ENCODE results near the gene QPCTL. TPM values are rescaled to one million over a fixed set of nuclear protein-coding genes. Genes with fewer than 3 reads are reported as not detected.
"Not testable (repeated sequence)": the region's sequence is repeated elsewhere in the genome, so short reads cannot be mapped to it uniquely, and the experiment has no call there.

The QPCTL gene
- total RNA-seq, 1 donor from 2014 or later, result 21.8 TPM

DNA sequence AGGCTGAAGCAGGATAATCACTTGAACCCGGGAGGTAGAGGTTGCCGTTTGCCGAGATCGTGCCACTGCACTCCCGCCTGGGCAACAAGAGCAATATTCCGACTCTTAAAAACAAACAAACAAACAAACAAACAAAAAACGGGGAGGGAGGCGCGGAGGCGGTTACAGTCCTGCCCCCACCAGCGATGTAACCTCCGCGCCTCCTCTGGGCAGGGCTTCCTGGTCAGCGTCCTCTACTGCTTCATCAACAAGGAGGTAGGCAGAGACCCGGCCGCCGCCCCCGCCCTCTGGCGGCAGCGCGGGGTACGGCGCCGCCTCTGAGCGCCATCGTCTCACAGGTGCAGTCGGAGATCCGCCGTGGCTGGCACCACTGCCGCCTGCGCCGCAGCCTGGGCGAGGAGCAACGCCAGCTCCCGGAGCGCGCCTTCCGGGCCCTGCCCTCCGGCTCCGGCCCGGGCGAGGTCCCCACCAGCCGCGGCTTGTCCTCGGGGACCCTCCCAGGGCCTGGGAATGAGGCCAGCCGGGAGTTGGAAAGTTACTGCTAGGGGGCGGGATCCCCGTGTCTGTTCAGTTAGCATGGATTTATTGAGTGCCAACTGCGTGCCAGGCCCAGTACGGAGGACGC, 11.0 kb upstream of the QPCTL start:
- Histone ChIP-seq H3K27ac (ENCODE audit: low read depth, low read length) (no peak overlapping the region), H3K9me3 (ENCODE audit: insufficient read depth, low read depth, low read length) (no peaks in the 10 kb centered on the region), H4K20me1 (ENCODE audit: insufficient read depth, low read length) (no peaks in the 10 kb centered on the region), H3K36me3 (ENCODE audit: insufficient read depth, low read length) (peaks cover 2% of the 10 kb centered on the region), H2AFZ (ENCODE audit: low read depth, low read length) (peak overlapping the region; percentile 69), H3K27me3 (ENCODE audit: insufficient read depth, low read length) (peaks cover 9% of the 10 kb centered on the region), H3K79me2 (ENCODE audit: insufficient read depth, low read length) (no peaks in the 10 kb centered on the region), H3K4me2 (ENCODE audit: low read length) (peak overlapping the region; percentile 89), H3K4me1 (ENCODE audit: insufficient read depth, low read length) (peaks cover 8% of the 10 kb centered on the region), H3K9ac (ENCODE audit: low read length) (peak overlapping the region; percentile 40), H3K4me3 (ENCODE audit: insufficient read depth, low read depth, low read length) (peak overlapping the region; percentile 17)
- TF ChIP-seq, protein P1, sequence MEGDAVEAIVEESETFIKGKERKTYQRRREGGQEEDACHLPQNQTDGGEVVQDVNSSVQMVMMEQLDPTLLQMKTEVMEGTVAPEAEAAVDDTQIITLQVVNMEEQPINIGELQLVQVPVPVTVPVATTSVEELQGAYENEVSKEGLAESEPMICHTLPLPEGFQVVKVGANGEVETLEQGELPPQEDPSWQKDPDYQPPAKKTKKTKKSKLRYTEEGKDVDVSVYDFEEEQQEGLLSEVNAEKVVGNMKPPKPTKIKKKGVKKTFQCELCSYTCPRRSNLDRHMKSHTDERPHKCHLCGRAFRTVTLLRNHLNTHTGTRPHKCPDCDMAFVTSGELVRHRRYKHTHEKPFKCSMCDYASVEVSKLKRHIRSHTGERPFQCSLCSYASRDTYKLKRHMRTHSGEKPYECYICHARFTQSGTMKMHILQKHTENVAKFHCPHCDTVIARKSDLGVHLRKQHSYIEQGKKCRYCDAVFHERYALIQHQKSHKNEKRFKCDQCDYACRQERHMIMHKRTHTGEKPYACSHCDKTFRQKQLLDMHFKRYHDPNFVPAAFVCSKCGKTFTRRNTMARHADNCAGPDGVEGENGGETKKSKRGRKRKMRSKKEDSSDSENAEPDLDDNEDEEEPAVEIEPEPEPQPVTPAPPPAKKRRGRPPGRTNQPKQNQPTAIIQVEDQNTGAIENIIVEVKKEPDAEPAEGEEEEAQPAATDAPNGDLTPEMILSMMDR (IDR thresholded peaks at IDR 0.05; ENCODE audit: insufficient read depth, low read depth, low read length), result peak; percentile 54
- TF ChIP-seq EZH2 (IDR thresholded peaks at IDR 0.05; ENCODE audit: insufficient read depth, low read length), result no peak
- FAIRE-seq, result no peak
- peaks cover 2% of the 10 kb centered on the region for H3K4me1 Mint-ChIP-seq (ENCODE audit: low read depth, unreplicated experiment)
- H3K27ac Mint-ChIP-seq (ENCODE audit: unreplicated experiment), result peak overlapping the region; percentile 66
- H3K9me3 Mint-ChIP-seq (ENCODE audit: unreplicated experiment), result no peaks in the 10 kb centered on the region
- H3K27me3 Mint-ChIP-seq (ENCODE audit: low read depth, unreplicated experiment), result peaks cover 5% of the 10 kb centered on the region
- peaks cover 14% of the 10 kb centered on the region for H3K36me3 Mint-ChIP-seq (ENCODE audit: low read depth, unreplicated experiment)
- DNase-seq (ENCODE audit: low read depth), result peak; percentile 52
- H3K4me3 Mint-ChIP-seq (ENCODE audit: unreplicated experiment), result peak overlapping the region; percentile 62

DNA sequence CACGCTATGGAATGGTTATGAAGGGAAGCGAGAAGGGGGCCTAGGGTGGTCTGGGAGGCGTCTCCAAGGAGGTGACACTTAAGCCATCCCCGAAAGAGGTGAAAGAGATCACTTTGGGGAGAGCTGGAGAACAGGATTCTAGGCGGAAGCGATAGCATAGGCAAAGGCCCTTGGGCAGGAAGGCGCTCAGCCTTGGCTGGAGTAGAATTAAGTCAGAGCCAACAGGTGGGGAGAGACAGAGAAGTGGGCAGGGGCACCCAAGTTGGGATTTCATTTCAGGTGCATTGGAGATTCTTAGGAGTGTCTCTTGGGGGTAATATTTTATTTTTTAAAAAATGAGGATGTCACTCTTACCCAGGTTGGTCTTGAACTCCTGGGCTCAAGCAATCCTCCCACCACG, 10.3 kb upstream of the QPCTL start:
- Histone ChIP-seq H2AFZ (ENCODE audit: low read depth, low read length) (no peak overlapping the region), H3K4me1 (ENCODE audit: insufficient read depth, low read length) (peaks cover 8% of the 10 kb centered on the region), H3K27me3 (ENCODE audit: insufficient read depth, low read length) (peaks cover 6% of the 10 kb centered on the region), H4K20me1 (ENCODE audit: insufficient read depth, low read length) (peaks cover 2% of the 10 kb centered on the region), H3K9ac (ENCODE audit: low read length) (no peak overlapping the region), H3K4me2 (ENCODE audit: low read length) (peak overlapping the region; percentile 89), H3K27ac (ENCODE audit: low read depth, low read length) (no peak overlapping the region), H3K36me3 (ENCODE audit: insufficient read depth, low read length) (peaks cover 2% of the 10 kb centered on the region), H3K9me3 (ENCODE audit: insufficient read depth, low read depth, low read length) (no peaks in the 10 kb centered on the region), H3K4me3 (ENCODE audit: insufficient read depth, low read depth, low read length) (no peak overlapping the region), H3K79me2 (ENCODE audit: insufficient read depth, low read length) (no peaks in the 10 kb centered on the region)
- H3K9me3 Mint-ChIP-seq (ENCODE audit: unreplicated experiment), result no peaks in the 10 kb centered on the region
- DNase-seq (ENCODE audit: low read depth), result no peak
- H3K4me3 Mint-ChIP-seq (ENCODE audit: unreplicated experiment), result no peak overlapping the region
- H3K4me1 Mint-ChIP-seq (ENCODE audit: low read depth, unreplicated experiment), result peaks cover 2% of the 10 kb centered on the region
- no peak overlapping the region for H3K27ac Mint-ChIP-seq (ENCODE audit: unreplicated experiment)
- TF ChIP-seq, protein P1 (IDR thresholded peaks at IDR 0.05; ENCODE audit: insufficient read depth, low read depth, low read length), result no peak
- TF ChIP-seq EZH2 (IDR thresholded peaks at IDR 0.05; ENCODE audit: insufficient read depth, low read length), result no peak
- peaks cover 17% of the 10 kb centered on the region for H3K36me3 Mint-ChIP-seq (ENCODE audit: low read depth, unreplicated experiment)
- peaks cover 5% of the 10 kb centered on the region for H3K27me3 Mint-ChIP-seq (ENCODE audit: low read depth, unreplicated experiment)
- FAIRE-seq, result no peak

DNA sequence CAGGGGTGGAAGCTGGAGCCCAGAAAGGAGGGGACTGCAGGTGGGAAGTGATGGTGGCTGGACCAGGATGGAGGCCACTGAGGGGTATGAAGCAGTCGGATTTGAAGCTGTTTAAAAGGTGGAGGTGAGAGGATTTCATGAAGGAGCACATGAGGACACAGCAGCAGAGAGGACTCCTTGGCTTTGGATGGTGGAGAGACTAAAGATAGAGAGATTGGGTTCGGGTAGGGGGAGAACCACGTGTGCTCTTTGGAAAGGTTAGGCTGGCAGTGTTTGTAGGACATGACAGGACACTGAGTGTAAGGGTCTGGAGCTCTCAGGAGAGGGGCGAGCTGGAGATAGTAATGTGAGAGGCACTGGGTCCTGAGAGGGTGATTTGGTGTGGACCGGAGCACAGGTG, 9.6 kb upstream of the QPCTL start:
- Histone ChIP-seq H3K79me2 (ENCODE audit: insufficient read depth, low read length) (peaks cover 6% of the 10 kb centered on the region), H3K4me1 (ENCODE audit: insufficient read depth, low read length) (peaks cover 3% of the 10 kb centered on the region), H4K20me1 (ENCODE audit: insufficient read depth, low read length) (peaks cover 8% of the 10 kb centered on the region), H3K36me3 (ENCODE audit: insufficient read depth, low read length) (peaks cover 8% of the 10 kb centered on the region), H3K9me3 (ENCODE audit: insufficient read depth, low read depth, low read length) (no peaks in the 10 kb centered on the region), H3K4me2 (ENCODE audit: low read length) (no peak overlapping the region), H3K9ac (ENCODE audit: low read length) (no peak overlapping the region), H3K4me3 (ENCODE audit: insufficient read depth, low read depth, low read length) (no peak overlapping the region), H3K27ac (ENCODE audit: low read depth, low read length) (no peak overlapping the region), H2AFZ (ENCODE audit: low read depth, low read length) (no peak overlapping the region), H3K27me3 (ENCODE audit: insufficient read depth, low read length) (peaks cover under 1% of the 10 kb centered on the region)
- DNase-seq (ENCODE audit: low read depth) (no peak), FAIRE-seq (no peak)
- H3K27ac Mint-ChIP-seq (ENCODE audit: unreplicated experiment), result no peak overlapping the region
- H3K9me3 Mint-ChIP-seq (ENCODE audit: unreplicated experiment), result no peaks in the 10 kb centered on the region
- H3K36me3 Mint-ChIP-seq (ENCODE audit: low read depth, unreplicated experiment), result peaks cover 17% of the 10 kb centered on the region
- H3K27me3 Mint-ChIP-seq (ENCODE audit: low read depth, unreplicated experiment), result no peaks in the 10 kb centered on the region
- no peak for TF ChIP-seq EZH2 (IDR thresholded peaks at IDR 0.05; ENCODE audit: insufficient read depth, low read length)
- TF ChIP-seq, protein P1 (IDR thresholded peaks at IDR 0.05; ENCODE audit: insufficient read depth, low read depth, low read length), result no peak
- H3K4me3 Mint-ChIP-seq (ENCODE audit: unreplicated experiment), result peak overlapping the region; percentile 61
- no peaks in the 10 kb centered on the region for H3K4me1 Mint-ChIP-seq (ENCODE audit: low read depth, unreplicated experiment)

DNA sequence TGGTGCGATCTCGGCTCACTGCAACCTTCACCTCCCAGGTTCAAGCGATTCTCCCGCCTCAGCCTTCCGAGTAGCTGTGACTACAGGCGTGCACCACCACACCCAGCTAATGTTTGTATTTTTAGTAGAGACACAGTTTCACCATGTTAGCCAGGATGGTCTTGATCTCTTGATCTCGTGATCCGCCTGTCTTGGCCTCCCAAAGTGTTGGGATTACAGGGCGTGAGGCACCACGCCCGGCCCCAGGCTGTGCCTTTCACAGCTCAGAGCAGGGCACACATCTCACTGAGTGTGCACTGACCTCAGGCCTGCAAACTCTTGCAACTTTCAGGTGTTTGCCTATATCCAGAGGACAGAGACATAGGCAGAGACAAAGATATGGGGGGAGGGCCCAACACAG, 7.4 kb upstream of the QPCTL start:
- not testable (repeated sequence) for H3K4me1 Mint-ChIP-seq (ENCODE audit: low read depth, unreplicated experiment); FAIRE-seq; DNase-seq (ENCODE audit: low read depth); H3K27ac ChIP-seq (ENCODE audit: low read depth, low read length); H3K27me3 ChIP-seq (ENCODE audit: insufficient read depth, low read length); H3K9me3 ChIP-seq (ENCODE audit: insufficient read depth, low read depth, low read length); H3K27me3 Mint-ChIP-seq (ENCODE audit: low read depth, unreplicated experiment); H3K4me3 ChIP-seq (ENCODE audit: insufficient read depth, low read depth, low read length); H2AFZ ChIP-seq (ENCODE audit: low read depth, low read length); H3K4me2 ChIP-seq (ENCODE audit: low read length); H3K27ac Mint-ChIP-seq (ENCODE audit: unreplicated experiment); H3K4me1 ChIP-seq (ENCODE audit: insufficient read depth, low read length); H3K4me3 Mint-ChIP-seq (ENCODE audit: unreplicated experiment); H3K9me3 Mint-ChIP-seq (ENCODE audit: unreplicated experiment); H3K9ac ChIP-seq (ENCODE audit: low read length)
- H3K36me3 Mint-ChIP-seq (ENCODE audit: low read depth, unreplicated experiment), result peaks cover 17% of the 10 kb centered on the region
- H3K36me3 ChIP-seq (ENCODE audit: insufficient read depth, low read length), result peaks cover 13% of the 10 kb centered on the region
- H3K79me2 ChIP-seq (ENCODE audit: insufficient read depth, low read length), result peaks cover 14% of the 10 kb centered on the region
- peaks cover 20% of the 10 kb centered on the region for H4K20me1 ChIP-seq (ENCODE audit: insufficient read depth, low read length)
